Left lung (tissue), 10 donors: ENCODE data around the gene TARS1. TPM values are rescaled to one million over a fixed set of nuclear protein-coding genes. Genes with fewer than 3 reads are reported as not detected.
A peak's percentile ranks its signal among the peaks of the same experiment; 100 is the strongest.

Experiments
- ATAC-seq: fragments of 200-7000 bp; cut with Tn5 transposase; one replicate; pipeline ENCODE4 v1.9.1; 2020; ENCODE audit warnings: moderate library complexity
- DNase-seq, 4 donors: peaks; one replicate each; pipeline ENCODE4 v3.0.0-alpha.2; 2013 to 2020
- H3K27ac ChIP-seq, 2 donors: fragments of 200-600 bp; sonication (generic) in 1 of 2; one replicate each; pipeline versions ENCODE4 v1.5.0 to v1.8.0; 2020 to 2021
- H3K27me3 ChIP-seq, 2 donors: fragments of 200-600 bp; sonication (generic) in 1 of 2; one replicate each; pipeline versions ENCODE4 v1.5.0 to v1.8.0; 2020 to 2021
- H3K36me3 ChIP-seq, 2 donors: fragments of 200-600 bp; sonication (generic) in 1 of 2; one replicate each; pipeline versions ENCODE4 v1.5.0 to v1.8.0; 2020 to 2021
- H3K4me1 ChIP-seq, 2 donors: fragments of 200-600 bp; one replicate each; pipeline ENCODE4 v1.8.0; 2021
- H3K4me3 ChIP-seq, 2 donors: fragments of 200-600 bp; sonication (generic) in 1 of 2; one replicate each; pipeline versions ENCODE4 v1.5.0 to v1.8.0; 2020 to 2021; ENCODE audit warnings: mild to moderate bottlenecking in 1 of 2
- H3K9me3 ChIP-seq, 2 donors: fragments of 200-600 bp; sonication (generic) in 1 of 2; one replicate each; pipeline versions ENCODE4 v1.5.0 to v1.8.0; 2020 to 2021
- CTCF ChIP-seq, 2 donors: fragments of 200-600 bp; sonication (generic) in 1 of 2; IDR thresholded peaks; one replicate each; pipeline versions ENCODE4 v1.5.0 to v1.8.0; 2021; ENCODE audit warnings: antibody characterized with exemption in 2 of 2
- intact Hi-C, 2 donors: fragments of 100-400 bp; cut with DNase I; formaldehyde crosslinking; loops; one replicate each; pipeline versions ENCODE4 v1.11.2 to v1.14.2; 2022
- polyA plus RNA-seq, 6 donors: library from polyadenylated mRNA; unstranded; fragments of 120-200 nt; gene quantifications; one replicate each; pipeline ENCODE4 v1.2.1, GENCODE V29; 2013; ENCODE audit not compliant: insufficient read length in 6 of 6
- total RNA-seq, 2 donors: library from RNA; stranded (reverse); fragmentation: NEBNext Ultra II Directional; extraction: Animal tissue kit (Norgen Biotek cat#: 25700); gene quantifications; one replicate each; pipeline ENCODE4 v1.2.1, GENCODE V29; 2021
- donor health status: DM: no; HTN: yes; CAD: no.
- donor health status: DM: no; HTN: no; CAD: no.

The TARS1 gene
- total and polyA plus RNA-seq, 8 donors, result 94.6 to 121 (median 105) TPM

DNA sequence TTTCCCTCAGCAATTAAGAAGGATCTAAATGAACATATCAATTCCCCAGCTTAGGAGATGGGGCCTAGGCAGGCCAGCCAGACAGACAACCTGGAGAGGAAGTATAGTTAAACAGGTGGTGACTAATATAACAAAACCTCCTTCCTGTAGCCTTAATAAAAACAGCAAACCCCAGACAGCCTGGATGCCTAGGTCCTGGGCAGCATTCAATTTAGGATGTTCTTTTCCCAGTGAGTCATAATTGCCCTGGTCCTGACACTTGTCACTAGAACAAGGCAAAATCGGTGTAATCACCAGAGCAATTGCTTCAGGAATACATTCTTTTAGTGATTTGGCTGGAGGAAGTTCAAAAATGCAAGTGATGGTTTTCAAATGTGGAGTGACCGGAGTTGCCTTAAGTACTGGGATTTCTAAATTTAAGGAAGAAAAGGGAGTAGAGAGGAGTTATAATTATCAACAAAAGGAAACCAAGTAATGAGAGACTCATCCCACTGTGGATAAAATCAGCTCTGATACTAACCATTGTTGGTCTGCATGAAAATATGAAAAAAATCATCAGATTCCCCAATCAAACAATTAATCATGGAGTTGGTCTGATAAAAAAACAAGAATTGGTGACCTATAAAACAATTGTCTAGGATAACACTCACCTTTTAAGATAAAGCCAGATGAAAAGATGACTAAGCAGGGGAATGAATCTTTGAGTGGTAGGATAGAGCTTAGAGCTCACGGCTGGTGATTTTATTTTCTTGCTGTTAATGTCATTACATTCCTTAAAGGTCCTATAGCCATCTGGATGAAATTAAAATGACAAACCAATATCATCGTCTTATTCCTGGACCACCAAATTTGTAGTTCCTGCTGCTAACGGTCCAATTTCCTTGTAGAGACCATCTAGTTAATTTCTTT is 39.0 kb upstream of the TARS1 start:
- Histone ChIP-seq H3K36me3 (no peaks in the 10 kb centered on the region), H3K4me3 (no peak overlapping the region), H3K4me1 (no peaks in the 10 kb centered on the region), H3K27me3 (no peaks in the 10 kb centered on the region), H3K9me3 (no peaks in the 10 kb centered on the region), H3K27ac (no peak overlapping the region)
- intact Hi-C loops, result no loop called here
- ATAC-seq (peak; percentile 45), DNase-seq (no peak)
- no peak for TF ChIP-seq CTCF (IDR thresholded peaks at IDR 0.05)

DNA sequence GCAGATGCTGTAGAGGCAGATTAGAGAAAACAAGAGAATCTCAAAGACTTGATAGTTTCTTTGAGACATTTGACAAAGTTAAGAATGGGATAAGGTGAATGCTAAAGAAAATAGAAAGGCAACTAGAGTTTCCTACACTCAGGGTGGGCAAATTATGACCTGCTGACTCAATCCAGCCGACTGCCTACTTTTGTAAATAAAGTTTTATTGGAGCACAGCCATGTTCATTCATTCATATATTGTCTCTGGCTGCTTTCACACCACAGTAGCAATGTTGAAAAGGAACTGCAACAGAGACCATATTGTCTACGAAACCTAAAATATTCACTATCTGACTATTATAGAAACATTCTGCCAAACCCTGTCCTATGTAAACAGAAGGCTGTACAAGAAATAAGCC is 37.6 kb upstream of the TARS1 start:
- intact Hi-C loops, result no loop called here
- no peak for TF ChIP-seq CTCF (IDR thresholded peaks at IDR 0.05)
- ATAC-seq, result no peak
- Histone ChIP-seq H3K9me3 (no peaks in the 10 kb centered on the region), H3K36me3 (no peaks in the 10 kb centered on the region), H3K27ac (no peak overlapping the region), H3K4me1 (no peaks in the 10 kb centered on the region), H3K4me3 (no peak overlapping the region), H3K27me3 (no peaks in the 10 kb centered on the region)
- no peak for DNase-seq

DNA sequence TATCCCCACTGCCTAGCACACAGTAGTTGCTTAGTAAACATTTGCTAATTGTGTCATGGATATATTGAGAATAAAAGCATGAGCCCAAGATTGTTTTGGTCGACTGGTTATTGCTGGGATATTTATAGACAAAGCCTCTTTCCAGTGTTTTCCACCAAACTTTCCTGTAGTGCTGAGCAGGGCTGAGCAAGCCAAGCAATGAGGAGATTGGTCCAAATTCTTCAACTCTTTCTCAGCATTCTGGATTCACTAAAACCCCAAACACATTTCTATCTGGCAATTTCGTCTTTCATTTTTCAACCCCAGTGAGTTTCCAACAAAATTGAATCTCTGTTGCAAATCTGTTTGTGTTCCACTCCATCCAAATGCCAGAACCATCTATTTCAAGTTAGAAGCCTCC is 31.9 kb upstream of the TARS1 start:
- intact Hi-C loops, result no loop called here
- no peak overlapping the region for H3K4me3 ChIP-seq
- no peaks in the 10 kb centered on the region for H3K4me1 ChIP-seq
- H3K9me3 ChIP-seq, result no peaks in the 10 kb centered on the region
- DNase-seq, result no peak
- TF ChIP-seq CTCF (IDR thresholded peaks at IDR 0.05), result no peak
- H3K36me3 ChIP-seq, result no peaks in the 10 kb centered on the region
- H3K27me3 ChIP-seq, result no peaks in the 10 kb centered on the region
- peak; percentile 45 for ATAC-seq
- H3K27ac ChIP-seq, result peak overlapping the region in 1 of 2 donors; percentile 33

DNA sequence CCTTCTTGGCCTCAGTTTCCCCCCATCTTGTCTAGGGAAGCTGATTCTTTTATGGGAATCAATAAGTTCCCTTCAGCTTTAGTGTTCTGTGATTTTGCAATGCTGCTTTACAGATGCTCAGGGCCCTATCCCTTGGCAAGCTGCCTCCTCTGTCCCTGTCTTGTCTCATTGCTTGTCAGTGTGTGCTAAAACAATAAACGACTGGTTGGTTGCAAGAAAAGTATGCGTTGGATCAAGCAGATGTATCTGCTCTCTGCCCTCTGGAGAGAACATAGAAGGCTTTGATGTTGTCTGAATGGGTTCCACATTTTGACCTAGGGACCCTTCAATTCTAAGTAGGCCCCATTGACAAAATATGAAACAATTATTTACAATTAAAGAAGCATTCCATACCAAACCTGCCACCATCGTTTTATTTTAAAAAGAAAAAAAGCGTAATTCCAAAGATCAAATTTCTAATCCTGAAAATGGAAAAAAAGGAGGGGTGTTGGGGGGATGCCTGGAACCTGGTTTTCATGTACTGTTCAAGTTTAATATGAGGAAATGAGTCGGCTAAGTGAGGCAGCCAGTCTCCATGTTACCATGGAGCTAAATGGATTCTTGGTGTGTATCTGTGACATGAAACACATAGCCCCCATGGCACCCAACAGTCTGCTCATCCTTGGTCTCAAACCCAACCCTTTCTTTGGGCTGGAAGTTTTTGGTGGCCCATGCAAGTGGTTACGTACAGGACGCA is 31.2 kb upstream of the TARS1 start:
- TF ChIP-seq CTCF (IDR thresholded peaks at IDR 0.05), result no peak
- intact Hi-C loops, result no loop called here
- DNase-seq (peak in 1 of 4 donors; percentile 14), ATAC-seq (no peak)
- no peaks in the 10 kb centered on the region for H3K27me3 ChIP-seq
- no peaks in the 10 kb centered on the region for H3K36me3 ChIP-seq
- H3K9me3 ChIP-seq, result no peaks in the 10 kb centered on the region
- no peaks in the 10 kb centered on the region for H3K4me1 ChIP-seq
- H3K27ac ChIP-seq, result no peak overlapping the region
- no peak overlapping the region for H3K4me3 ChIP-seq

- no peak overlapping the region for H3K27ac ChIP-seq
- ATAC-seq (no peak), DNase-seq (no peak)
- no peak overlapping the region for H3K4me3 ChIP-seq
- H3K9me3 ChIP-seq, result no peaks in the 10 kb centered on the region
- no peaks in the 10 kb centered on the region for H3K4me1 ChIP-seq
- no peaks in the 10 kb centered on the region for H3K36me3 ChIP-seq
- no peak for TF ChIP-seq CTCF (IDR thresholded peaks at IDR 0.05)
- intact Hi-C loops, result no loop called here
- no peaks in the 10 kb centered on the region for H3K27me3 ChIP-seq
These were observed 30.5 kb upstream of the TARS1 start for GRCh38 chr5:33410221-33410620.
